Skeletal muscle satellite cell (primary cell): ENCODE data around the gene STK4.
A peak's percentile ranks its signal among the peaks of the same experiment; 100 is the strongest.
"Not testable (repeated sequence)": the region's sequence is repeated elsewhere in the genome, so short reads cannot be mapped to it uniquely, and the experiment has no call there.

Experiments used
- H3K27me3 ChIP-seq: 2 replicates; pipeline ENCODE4 v1.7.0; 2013; ENCODE audit warnings: low read length; ENCODE audit not compliant: control insufficient read depth, insufficient read depth
- H3K36me3 ChIP-seq: 2 replicates; pipeline ENCODE4 v1.7.0; 2013; ENCODE audit warnings: mild to moderate bottlenecking, control low read depth, low read length; ENCODE audit not compliant: insufficient read depth
- H3K4me1 ChIP-seq: 2 replicates; pipeline ENCODE4 v1.7.0; 2013; ENCODE audit warnings: low read length; ENCODE audit not compliant: control insufficient read depth, insufficient read depth
- H3K4me2 ChIP-seq: 2 replicates; pipeline ENCODE4 v1.7.0; 2013; ENCODE audit warnings: mild to moderate bottlenecking, low read length
- H3K4me3 ChIP-seq: 2 replicates; pipeline ENCODE4 v1.7.0; 2013; ENCODE audit warnings: low read length
- H3K9ac ChIP-seq: 2 replicates; pipeline ENCODE4 v1.7.0; 2013; ENCODE audit warnings: mild to moderate bottlenecking, low read depth, low read length, moderate library complexity
- H3K9me3 ChIP-seq: replicated peaks from 2 replicates; pipeline ENCODE4 v1.7.0; 2013; ENCODE audit warnings: mild to moderate bottlenecking, control low read depth, low read length

STK4 gene

GRCh38 chr20:45059022-45059728 lies 92.9 kb downstream of the STK4 start:
- Histone ChIP-seq H3K4me3 (no peak overlapping the region), H3K9ac (peak overlapping the region; percentile 19), H3K27me3 (no peaks in the 10 kb centered on the region), H3K4me2 (peak overlapping the region; percentile 10), H3K4me1 (peaks cover 41% of the 10 kb centered on the region), H3K9me3 (no peaks in the 10 kb centered on the region), H3K36me3 (peaks cover 4% of the 10 kb centered on the region)

- H3K9ac ChIP-seq = no peak overlapping the region
- H3K27me3 ChIP-seq = no peaks in the 10 kb centered on the region
- peaks cover 4% of the 10 kb centered on the region for H3K36me3 ChIP-seq
- peak overlapping the region; percentile 18 for H3K4me3 ChIP-seq
- H3K4me1 ChIP-seq = peaks cover 39% of the 10 kb centered on the region
- peak overlapping the region; percentile 53 for H3K4me2 ChIP-seq
- no peaks in the 10 kb centered on the region for H3K9me3 ChIP-seq
These were observed 94.0 kb downstream of the STK4 start for GRCh38 chr20:45060294-45060693.

GRCh38 chr20:45061244-45061643 lies 94.9 kb downstream of the STK4 start:
- H3K9me3 ChIP-seq = no peaks in the 10 kb centered on the region
- peaks cover 4% of the 10 kb centered on the region for H3K36me3 ChIP-seq
- peak overlapping the region; percentile 5 for H3K9ac ChIP-seq
- H3K4me3 ChIP-seq = peak overlapping the region; percentile 18
- peak overlapping the region; percentile 53 for H3K4me2 ChIP-seq
- peaks cover 38% of the 10 kb centered on the region for H3K4me1 ChIP-seq
- no peaks in the 10 kb centered on the region for H3K27me3 ChIP-seq

- not testable (repeated sequence) for H3K9ac ChIP-seq, H3K4me3 ChIP-seq, H3K36me3 ChIP-seq, H3K27me3 ChIP-seq, H3K9me3 ChIP-seq, H3K4me2 ChIP-seq
- H3K4me1 ChIP-seq = peaks cover 38% of the 10 kb centered on the region
These were observed 96.8 kb downstream of the STK4 start for GRCh38 chr20:45063107-45063506.

GRCh38 chr20:45064812-45065211 lies 98.5 kb downstream of the STK4 start:
- peaks cover 7% of the 10 kb centered on the region for H3K36me3 ChIP-seq
- H3K27me3 ChIP-seq = no peaks in the 10 kb centered on the region
- H3K4me2 ChIP-seq = no peak overlapping the region
- H3K4me3 ChIP-seq = no peak overlapping the region
- H3K9ac ChIP-seq = no peak overlapping the region
- H3K9me3 ChIP-seq = no peaks in the 10 kb centered on the region
- H3K4me1 ChIP-seq = peaks cover 29% of the 10 kb centered on the region

GRCh38 chr20:45066372-45066771 lies 100.1 kb downstream of the STK4 start:
- Histone ChIP-seq H3K4me3 (no peak overlapping the region), H3K27me3 (no peaks in the 10 kb centered on the region), H3K4me2 (no peak overlapping the region), H3K9me3 (no peaks in the 10 kb centered on the region), H3K9ac (no peak overlapping the region), H3K4me1 (peaks cover 22% of the 10 kb centered on the region), H3K36me3 (peaks cover 7% of the 10 kb centered on the region)

- peaks cover 16% of the 10 kb centered on the region for H3K4me1 ChIP-seq
- H3K27me3 ChIP-seq = no peaks in the 10 kb centered on the region
- peaks cover 7% of the 10 kb centered on the region for H3K36me3 ChIP-seq
- H3K9ac ChIP-seq = no peak overlapping the region
- H3K4me2 ChIP-seq = no peak overlapping the region
- no peaks in the 10 kb centered on the region for H3K9me3 ChIP-seq
- no peak overlapping the region for H3K4me3 ChIP-seq
These were observed 100.8 kb downstream of the STK4 start for GRCh38 chr20:45067087-45067486.

- Histone ChIP-seq H3K36me3 (peaks cover 7% of the 10 kb centered on the region), H3K9ac (no peak overlapping the region), H3K4me3 (no peak overlapping the region), H3K27me3 (no peaks in the 10 kb centered on the region), H3K9me3 (no peaks in the 10 kb centered on the region), H3K4me2 (no peak overlapping the region), H3K4me1 (peaks cover 14% of the 10 kb centered on the region)
These were observed 101.2 kb downstream of the STK4 start for GRCh38 chr20:45067558-45067957.

GRCh38 chr20:45069261-45069660 lies 102.9 kb downstream of the STK4 start:
- Histone ChIP-seq H3K4me1 (peaks cover 14% of the 10 kb centered on the region), H3K27me3 (no peaks in the 10 kb centered on the region), H3K9ac (no peak overlapping the region), H3K36me3 (peaks cover 7% of the 10 kb centered on the region), H3K4me2 (no peak overlapping the region), H3K9me3 (no peaks in the 10 kb centered on the region), H3K4me3 (no peak overlapping the region)

GRCh38 chr20:45070932-45071632 lies 104.8 kb downstream of the STK4 start:
- H3K27me3 ChIP-seq = no peaks in the 10 kb centered on the region
- H3K4me2 ChIP-seq = no peak overlapping the region
- H3K4me1 ChIP-seq = peaks cover 7% of the 10 kb centered on the region
- H3K9ac ChIP-seq = no peak overlapping the region
- peaks cover 20% of the 10 kb centered on the region for H3K36me3 ChIP-seq
- H3K9me3 ChIP-seq = no peaks in the 10 kb centered on the region
- H3K4me3 ChIP-seq = no peak overlapping the region

GRCh38 chr20:45072066-45072465 lies 105.8 kb downstream of the STK4 start:
- Histone ChIP-seq H3K9ac (no peak overlapping the region), H3K27me3 (no peaks in the 10 kb centered on the region), H3K4me3 (no peak overlapping the region), H3K4me1 (peaks cover 7% of the 10 kb centered on the region), H3K9me3 (no peaks in the 10 kb centered on the region), H3K4me2 (no peak overlapping the region), H3K36me3 (peaks cover 25% of the 10 kb centered on the region)

- H3K9me3 ChIP-seq = no peaks in the 10 kb centered on the region
- no peak overlapping the region for H3K4me2 ChIP-seq
- H3K27me3 ChIP-seq = no peaks in the 10 kb centered on the region
- H3K36me3 ChIP-seq = peaks cover 21% of the 10 kb centered on the region
- H3K9ac ChIP-seq = no peak overlapping the region
- H3K4me1 ChIP-seq = peaks cover 7% of the 10 kb centered on the region
- H3K4me3 ChIP-seq = no peak overlapping the region
These were observed 106.9 kb downstream of the STK4 start for GRCh38 chr20:45073221-45073620.
